ENCODE results near the gene TMEM223.

TMEM223 gene

GRCh38 chr11:62794201-62794775, 2.5 kb upstream of the TMEM223 start:
- ChIA-PET CTCF (interaction anchor here (0.8 to 2.3 kb wide), 4 partner anchors 8 to 113 kb away, joined by 3 to 10 read pairs (median 3); no protein-coding TSS in a partner anchor), POLR2A (interaction anchor here (0.8 to 2.3 kb wide), 5 partner anchors 37 to 67 kb away, joined by 3 to 16 read pairs (median 4); partner anchors contain the start of genes STX5 and ZBTB3)
- no peak overlapping the region for H3K27ac ChIP-seq (ENCODE audit: extremely low read depth, low read depth, low read length)
- no peak for TF ChIP-seq ZNF777 (tag by site-specific recombination; IDR thresholded peaks at IDR 0.05; ENCODE audit: borderline replicate concordance)
- no peak for TF ChIP-seq ZNF391 (tag by site-specific recombination; IDR thresholded peaks at IDR 0.05; ENCODE audit: borderline replicate concordance, low read depth)
- TF ChIP-seq, protein P1, sequence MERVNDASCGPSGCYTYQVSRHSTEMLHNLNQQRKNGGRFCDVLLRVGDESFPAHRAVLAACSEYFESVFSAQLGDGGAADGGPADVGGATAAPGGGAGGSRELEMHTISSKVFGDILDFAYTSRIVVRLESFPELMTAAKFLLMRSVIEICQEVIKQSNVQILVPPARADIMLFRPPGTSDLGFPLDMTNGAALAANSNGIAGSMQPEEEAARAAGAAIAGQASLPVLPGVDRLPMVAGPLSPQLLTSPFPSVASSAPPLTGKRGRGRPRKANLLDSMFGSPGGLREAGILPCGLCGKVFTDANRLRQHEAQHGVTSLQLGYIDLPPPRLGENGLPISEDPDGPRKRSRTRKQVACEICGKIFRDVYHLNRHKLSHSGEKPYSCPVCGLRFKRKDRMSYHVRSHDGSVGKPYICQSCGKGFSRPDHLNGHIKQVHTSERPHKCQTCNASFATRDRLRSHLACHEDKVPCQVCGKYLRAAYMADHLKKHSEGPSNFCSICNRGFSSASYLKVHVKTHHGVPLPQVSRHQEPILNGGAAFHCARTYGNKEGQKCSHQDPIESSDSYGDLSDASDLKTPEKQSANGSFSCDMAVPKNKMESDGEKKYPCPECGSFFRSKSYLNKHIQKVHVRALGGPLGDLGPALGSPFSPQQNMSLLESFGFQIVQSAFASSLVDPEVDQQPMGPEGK (tag by site-specific recombination; IDR thresholded peaks at IDR 0.05): no peak
- no peak for TF ChIP-seq KLF7 (tag by site-specific recombination; IDR thresholded peaks at IDR 0.05; ENCODE audit: borderline replicate concordance)
- TF ChIP-seq ZNF654 (tag by site-specific recombination; IDR thresholded peaks at IDR 0.05; ENCODE audit: low read depth): no peak
- TF ChIP-seq ZNF660 (tag by site-specific recombination; IDR thresholded peaks at IDR 0.05): no peak
- no peak for TF ChIP-seq ZNF488 (tag by site-specific recombination; IDR thresholded peaks at IDR 0.05)
- TF ChIP-seq ZNF24 (tag by site-specific recombination; IDR thresholded peaks at IDR 0.05): no peak
- TF ChIP-seq KLF17 (tag by site-specific recombination; IDR thresholded peaks at IDR 0.05): no peak
- no peak for TF ChIP-seq SCRT1 (tag by site-specific recombination; IDR thresholded peaks at IDR 0.05; ENCODE audit: borderline replicate concordance)
- TF ChIP-seq ZNF19 (tag by site-specific recombination; IDR thresholded peaks at IDR 0.05; ENCODE audit: low read depth): no peak
- TF ChIP-seq ZSCAN23 (tag by site-specific recombination; IDR thresholded peaks at IDR 0.05): no peak
- TF ChIP-seq, protein P2, sequence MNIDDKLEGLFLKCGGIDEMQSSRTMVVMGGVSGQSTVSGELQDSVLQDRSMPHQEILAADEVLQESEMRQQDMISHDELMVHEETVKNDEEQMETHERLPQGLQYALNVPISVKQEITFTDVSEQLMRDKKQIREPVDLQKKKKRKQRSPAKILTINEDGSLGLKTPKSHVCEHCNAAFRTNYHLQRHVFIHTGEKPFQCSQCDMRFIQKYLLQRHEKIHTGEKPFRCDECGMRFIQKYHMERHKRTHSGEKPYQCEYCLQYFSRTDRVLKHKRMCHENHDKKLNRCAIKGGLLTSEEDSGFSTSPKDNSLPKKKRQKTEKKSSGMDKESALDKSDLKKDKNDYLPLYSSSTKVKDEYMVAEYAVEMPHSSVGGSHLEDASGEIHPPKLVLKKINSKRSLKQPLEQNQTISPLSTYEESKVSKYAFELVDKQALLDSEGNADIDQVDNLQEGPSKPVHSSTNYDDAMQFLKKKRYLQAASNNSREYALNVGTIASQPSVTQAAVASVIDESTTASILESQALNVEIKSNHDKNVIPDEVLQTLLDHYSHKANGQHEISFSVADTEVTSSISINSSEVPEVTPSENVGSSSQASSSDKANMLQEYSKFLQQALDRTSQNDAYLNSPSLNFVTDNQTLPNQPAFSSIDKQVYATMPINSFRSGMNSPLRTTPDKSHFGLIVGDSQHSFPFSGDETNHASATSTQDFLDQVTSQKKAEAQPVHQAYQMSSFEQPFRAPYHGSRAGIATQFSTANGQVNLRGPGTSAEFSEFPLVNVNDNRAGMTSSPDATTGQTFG (tag by site-specific recombination; IDR thresholded peaks at IDR 0.05; ENCODE audit: borderline replicate concordance): no peak
- no peak for TF ChIP-seq HOXC10 (CRISPR knock-in tag; IDR thresholded peaks at IDR 0.05)
- no peak for TF ChIP-seq TRIM28 (IDR thresholded peaks at IDR 0.05; ENCODE audit: borderline replicate concordance, low read length)
- no peak for TF ChIP-seq ZNF560 (tag by site-specific recombination; IDR thresholded peaks at IDR 0.05; ENCODE audit: borderline replicate concordance)
- no peak for TF ChIP-seq ZNF585B (tag by site-specific recombination; IDR thresholded peaks at IDR 0.05)
- H3K9me3 ChIP-seq (ENCODE audit: control insufficient read depth, insufficient read depth, low read depth, low read length): no peaks in the 10 kb centered on the region
- no peaks in the 10 kb centered on the region for H3K4me1 ChIP-seq (ENCODE audit: control insufficient read depth, insufficient read depth, low read length)
- no peak overlapping the region for H3K4me3 ChIP-seq (ENCODE audit: low read depth, low read length)
- H3K36me3 ChIP-seq (ENCODE audit: control insufficient read depth in 2 of 2, insufficient read depth in 1 of 2, low read length in 2 of 2): peaks cover 19 to 84% of the 10 kb centered on the region in 2 experiments; a peak in 2 of 3 replicates

DNA sequence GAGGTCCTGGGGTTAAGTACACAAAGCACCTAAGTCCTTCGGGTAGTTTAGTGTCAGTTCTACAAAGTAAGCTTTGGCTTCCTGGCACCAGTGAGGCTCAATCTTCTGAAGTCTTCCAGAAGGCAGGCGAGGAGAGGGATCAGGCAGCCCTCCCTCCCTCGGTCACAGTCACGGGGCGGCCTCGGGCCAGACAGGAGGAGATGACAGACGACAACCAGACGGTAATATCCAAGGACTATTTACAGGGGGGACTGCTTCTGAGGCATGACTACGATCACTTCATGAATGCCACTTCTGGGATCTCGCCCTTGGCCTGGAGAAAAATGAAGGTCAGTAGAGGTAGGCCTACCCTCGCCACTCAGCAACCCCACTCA, 383 bp upstream of the TMEM223 start:
- TF ChIP-seq ZBTB17 (tag by site-specific recombination; IDR thresholded peaks at IDR 0.05) (peak; percentile 84), WT1 (tag by site-specific recombination; IDR thresholded peaks at IDR 0.05) (no peak), ZNF629 (tag by site-specific recombination; IDR thresholded peaks at IDR 0.05) (no peak), ZNF473 (tag by site-specific recombination; IDR thresholded peaks at IDR 0.05) (no peak), GLIS1 (tag by site-specific recombination; IDR thresholded peaks at IDR 0.05) (peak; percentile 3; the same call in 1 of the 2 replicates), ZNF626 (tag by site-specific recombination; IDR thresholded peaks at IDR 0.05) (no peak), ZNF561 (tag by site-specific recombination; IDR thresholded peaks at IDR 0.05; ENCODE audit: borderline replicate concordance) (no peak)
- TF ChIP-seq, protein P3, sequence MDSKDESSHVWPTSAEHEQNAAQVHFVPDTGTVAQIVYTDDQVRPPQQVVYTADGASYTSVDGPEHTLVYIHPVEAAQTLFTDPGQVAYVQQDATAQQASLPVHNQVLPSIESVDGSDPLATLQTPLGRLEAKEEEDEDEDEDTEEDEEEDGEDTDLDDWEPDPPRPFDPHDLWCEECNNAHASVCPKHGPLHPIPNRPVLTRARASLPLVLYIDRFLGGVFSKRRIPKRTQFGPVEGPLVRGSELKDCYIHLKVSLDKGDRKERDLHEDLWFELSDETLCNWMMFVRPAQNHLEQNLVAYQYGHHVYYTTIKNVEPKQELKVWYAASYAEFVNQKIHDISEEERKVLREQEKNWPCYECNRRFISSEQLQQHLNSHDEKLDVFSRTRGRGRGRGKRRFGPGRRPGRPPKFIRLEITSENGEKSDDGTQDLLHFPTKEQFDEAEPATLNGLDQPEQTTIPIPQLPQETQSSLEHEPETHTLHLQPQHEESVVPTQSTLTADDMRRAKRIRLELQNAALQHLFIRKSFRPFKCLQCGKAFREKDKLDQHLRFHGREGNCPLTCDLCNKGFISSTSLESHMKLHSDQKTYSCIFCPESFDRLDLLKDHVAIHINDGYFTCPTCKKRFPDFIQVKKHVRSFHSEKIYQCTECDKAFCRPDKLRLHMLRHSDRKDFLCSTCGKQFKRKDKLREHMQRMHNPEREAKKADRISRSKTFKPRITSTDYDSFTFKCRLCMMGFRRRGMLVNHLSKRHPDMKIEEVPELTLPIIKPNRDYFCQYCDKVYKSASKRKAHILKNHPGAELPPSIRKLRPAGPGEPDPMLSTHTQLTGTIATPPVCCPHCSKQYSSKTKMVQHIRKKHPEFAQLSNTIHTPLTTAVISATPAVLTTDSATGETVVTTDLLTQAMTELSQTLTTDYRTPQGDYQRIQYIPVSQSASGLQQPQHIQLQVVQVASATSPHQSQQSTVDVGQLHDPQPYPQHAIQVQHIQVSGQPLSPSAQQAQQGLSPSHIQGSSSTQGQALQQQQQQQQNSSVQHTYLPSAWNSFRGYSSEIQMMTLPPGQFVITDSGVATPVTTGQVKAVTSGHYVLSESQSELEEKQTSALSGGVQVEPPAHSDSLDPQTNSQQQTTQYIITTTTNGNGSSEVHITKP (tag by site-specific recombination; IDR thresholded peaks at IDR 0.05): peak; percentile 45; the same call in 1 of the 2 replicates
- ChIA-PET POLR2A (interaction anchor here (0.5 to 1.5 kb wide), 6 partner anchors 12 to 191 kb away, joined by 3 to 9 read pairs (median 4); partner anchors contain the start of genes MTA2, NXF1 and ZBTB3), CTCF (interaction anchor here (0.6 to 0.7 kb wide), 2 partner anchors 76 to 1170 kb away, joined by 3 to 5 read pairs; no protein-coding TSS in a partner anchor)
- H3K36me3 ChIP-seq (ENCODE audit: control insufficient read depth in 2 of 2, insufficient read depth in 1 of 2, low read length in 2 of 2): peaks cover 8 to 75% of the 10 kb centered on the region in 2 experiments; a peak in 2 of 3 replicates
- H3K27ac ChIP-seq (ENCODE audit: extremely low read depth, low read depth, low read length): peak overlapping the region; percentile 91
- no peaks in the 10 kb centered on the region for H3K9me3 ChIP-seq (ENCODE audit: control insufficient read depth, insufficient read depth, low read depth, low read length)
- H3K4me1 ChIP-seq (ENCODE audit: control insufficient read depth, insufficient read depth, low read length): no peaks in the 10 kb centered on the region
- no peak overlapping the region for H3K4me3 ChIP-seq (ENCODE audit: low read depth, low read length)
